Colon (tissue), 2 donors: ENCODE measurements around the gene MNT.

Experiments used
- FAIRE-seq: peaks from 2 replicates; lab custom pipeline; 2012; peaks lifted over from hg19 to GRCh38; lab: Jason Lieb, UNC
- donor health status: control.
- donor health status: control.

Gene MNT

GRCh38 chr17:2395258-2396181, 5.3 kb downstream of the MNT start:
- no peak for FAIRE-seq

- no peak for FAIRE-seq
Measured at GRCh38 chr17:2394775-2395201, 6.1 kb downstream of the MNT start.

GRCh38 chr17:2393954-2394749, 6.7 kb downstream of the MNT start:
- no peak for FAIRE-seq

GRCh38 chr17:2393174-2393953, 7.5 kb downstream of the MNT start:
- no peak for FAIRE-seq

- no peak for FAIRE-seq
Measured at GRCh38 chr17:2392252-2393173, 8.3 kb downstream of the MNT start.

- no peak for FAIRE-seq
Measured at GRCh38 chr17:2391597-2392251, 9.1 kb downstream of the MNT start.

- no peak for FAIRE-seq
Measured at GRCh38 chr17:2390199-2390836, 10.5 kb downstream of the MNT start.

- FAIRE-seq, result no peak
Measured at GRCh38 chr17:2388683-2389055, 12.2 kb downstream of the MNT start.

- FAIRE-seq, result no peak
Measured at GRCh38 chr17:2388020-2388682, 12.7 kb downstream of the MNT start.

- FAIRE-seq, result no peak
Measured at GRCh38 chr17:2387086-2388019, 13.5 kb downstream of the MNT start.

GRCh38 chr17:2386400-2387085, 14.3 kb downstream of the MNT start:
- FAIRE-seq, result no peak

GRCh38 chr17:2385240-2386210, 15.3 kb downstream of the MNT start:
- FAIRE-seq, result no peak

GRCh38 chr17:2384439-2385127, 16.3 kb downstream of the MNT start:
- FAIRE-seq, result no peak

- no peak for FAIRE-seq
Measured at GRCh38 chr17:2383628-2384167, 17.2 kb downstream of the MNT start.

GRCh38 chr17:2380950-2381649, 19.8 kb downstream of the MNT start:
- no peak for FAIRE-seq
